ENCODE data around the gene ITGA11. TPM values are rescaled to one million over a fixed set of nuclear protein-coding genes. Genes with fewer than 3 reads are reported as not detected.

ITGA11 gene
- total RNA-seq, 1 donor from 2014 or later, result 193 TPM

GRCh38 chr15:68447209-68447608 lies 15.2 kb upstream of the ITGA11 start:
- Histone ChIP-seq H3K27ac (ENCODE audit: low read depth, low read length) (no peak overlapping the region), H3K27me3 (ENCODE audit: insufficient read depth, low read length) (peaks cover 11% of the 10 kb centered on the region), H3K4me2 (ENCODE audit: low read length) (no peak overlapping the region), H3K79me2 (ENCODE audit: insufficient read depth, low read length) (no peaks in the 10 kb centered on the region), H3K9ac (ENCODE audit: low read length) (no peak overlapping the region), H3K36me3 (ENCODE audit: insufficient read depth, low read length) (no peaks in the 10 kb centered on the region), H2AFZ (ENCODE audit: low read depth, low read length) (no peak overlapping the region), H3K4me1 (ENCODE audit: insufficient read depth, low read length) (no peaks in the 10 kb centered on the region), H3K4me3 (ENCODE audit: insufficient read depth, low read depth, low read length) (no peak overlapping the region), H4K20me1 (ENCODE audit: insufficient read depth, low read length) (no peaks in the 10 kb centered on the region), H3K9me3 (ENCODE audit: insufficient read depth, low read depth, low read length) (no peaks in the 10 kb centered on the region)
- H3K27ac Mint-ChIP-seq (ENCODE audit: unreplicated experiment), result no peak overlapping the region
- FAIRE-seq (no peak), DNase-seq (ENCODE audit: low read depth) (no peak)
- no peaks in the 10 kb centered on the region for H3K36me3 Mint-ChIP-seq (ENCODE audit: low read depth, unreplicated experiment)
- TF ChIP-seq CTCF (IDR thresholded peaks at IDR 0.05; ENCODE audit: insufficient read depth, low read depth, low read length) (no peak), EZH2 (IDR thresholded peaks at IDR 0.05; ENCODE audit: insufficient read depth, low read length) (no peak)
- no peak overlapping the region for H3K4me3 Mint-ChIP-seq (ENCODE audit: unreplicated experiment)
- H3K27me3 Mint-ChIP-seq (ENCODE audit: low read depth, unreplicated experiment), result peaks cover 2% of the 10 kb centered on the region
- peaks cover 19% of the 10 kb centered on the region for H3K4me1 Mint-ChIP-seq (ENCODE audit: low read depth, unreplicated experiment)
- H3K9me3 Mint-ChIP-seq (ENCODE audit: unreplicated experiment), result no peaks in the 10 kb centered on the region

- H3K4me3 Mint-ChIP-seq (ENCODE audit: unreplicated experiment), result no peak overlapping the region
- no peak for FAIRE-seq
Observed at GRCh38 chr15:68445351-68445750, 13.4 kb upstream of the ITGA11 start.

More at GRCh38 chr15:68445351-68445750, 13.4 kb upstream of the ITGA11 start:
- no peak overlapping the region for H2AFZ ChIP-seq (ENCODE audit: low read depth, low read length)
- H3K27ac ChIP-seq (ENCODE audit: low read depth, low read length), result no peak overlapping the region
- H3K9me3 ChIP-seq (ENCODE audit: insufficient read depth, low read depth, low read length), result no peaks in the 10 kb centered on the region
- peaks cover 2% of the 10 kb centered on the region for H3K27me3 Mint-ChIP-seq (ENCODE audit: low read depth, unreplicated experiment)
- H3K36me3 ChIP-seq (ENCODE audit: insufficient read depth, low read length), result no peaks in the 10 kb centered on the region
- H3K9me3 Mint-ChIP-seq (ENCODE audit: unreplicated experiment), result no peaks in the 10 kb centered on the region
- TF ChIP-seq CTCF (IDR thresholded peaks at IDR 0.05; ENCODE audit: insufficient read depth, low read depth, low read length) (no peak), EZH2 (IDR thresholded peaks at IDR 0.05; ENCODE audit: insufficient read depth, low read length) (no peak)
- H3K36me3 Mint-ChIP-seq (ENCODE audit: low read depth, unreplicated experiment), result no peaks in the 10 kb centered on the region
- H3K9ac ChIP-seq (ENCODE audit: low read length), result no peak overlapping the region
- no peak overlapping the region for H3K27ac Mint-ChIP-seq (ENCODE audit: unreplicated experiment)
- no peak overlapping the region for H3K4me2 ChIP-seq (ENCODE audit: low read length)
- H3K4me3 ChIP-seq (ENCODE audit: insufficient read depth, low read depth, low read length), result no peak overlapping the region
- no peaks in the 10 kb centered on the region for H4K20me1 ChIP-seq (ENCODE audit: insufficient read depth, low read length)
- H3K4me1 Mint-ChIP-seq (ENCODE audit: low read depth, unreplicated experiment), result peaks cover 37% of the 10 kb centered on the region
- H3K4me1 ChIP-seq (ENCODE audit: insufficient read depth, low read length), result peaks cover 7% of the 10 kb centered on the region
- DNase-seq (ENCODE audit: low read depth), result no peak
- peaks cover 8% of the 10 kb centered on the region for H3K27me3 ChIP-seq (ENCODE audit: insufficient read depth, low read length)
- no peaks in the 10 kb centered on the region for H3K79me2 ChIP-seq (ENCODE audit: insufficient read depth, low read length)
